ENCODE measurements around the gene TMED8.
"Not testable (repeated sequence)": the region's sequence is repeated elsewhere in the genome, so short reads cannot be mapped to it uniquely, and the experiment has no call there.

The TMED8 gene

GRCh38 chr14:77323571-77323970 lies 53.3 kb downstream of the TMED8 start:
- no peak for DNase-seq (ENCODE audit: low read depth in 3 of 3, low spot score in 1 of 3)

DNA sequence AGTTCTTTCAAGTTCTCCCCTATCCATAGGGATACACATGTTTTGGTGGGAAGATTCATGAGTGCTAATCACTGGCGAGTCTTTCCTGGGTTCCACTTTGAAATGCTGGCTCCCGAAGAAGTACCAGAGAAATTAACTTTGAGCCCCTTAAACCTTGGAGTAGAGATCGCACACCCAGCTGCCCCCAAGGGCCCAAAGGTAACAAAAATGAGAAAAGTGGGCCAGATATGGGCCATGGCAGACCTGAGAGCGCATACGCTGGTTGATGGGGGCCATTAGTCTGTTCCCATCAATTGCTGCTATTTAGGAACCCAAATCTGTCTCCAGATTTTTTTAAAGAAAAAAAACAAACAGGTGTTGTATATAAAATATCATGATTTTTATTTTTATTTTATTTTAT lies 53.9 kb downstream of the TMED8 start:
- no peak for DNase-seq (ENCODE audit: low read depth in 3 of 3, low spot score in 1 of 3)

DNA sequence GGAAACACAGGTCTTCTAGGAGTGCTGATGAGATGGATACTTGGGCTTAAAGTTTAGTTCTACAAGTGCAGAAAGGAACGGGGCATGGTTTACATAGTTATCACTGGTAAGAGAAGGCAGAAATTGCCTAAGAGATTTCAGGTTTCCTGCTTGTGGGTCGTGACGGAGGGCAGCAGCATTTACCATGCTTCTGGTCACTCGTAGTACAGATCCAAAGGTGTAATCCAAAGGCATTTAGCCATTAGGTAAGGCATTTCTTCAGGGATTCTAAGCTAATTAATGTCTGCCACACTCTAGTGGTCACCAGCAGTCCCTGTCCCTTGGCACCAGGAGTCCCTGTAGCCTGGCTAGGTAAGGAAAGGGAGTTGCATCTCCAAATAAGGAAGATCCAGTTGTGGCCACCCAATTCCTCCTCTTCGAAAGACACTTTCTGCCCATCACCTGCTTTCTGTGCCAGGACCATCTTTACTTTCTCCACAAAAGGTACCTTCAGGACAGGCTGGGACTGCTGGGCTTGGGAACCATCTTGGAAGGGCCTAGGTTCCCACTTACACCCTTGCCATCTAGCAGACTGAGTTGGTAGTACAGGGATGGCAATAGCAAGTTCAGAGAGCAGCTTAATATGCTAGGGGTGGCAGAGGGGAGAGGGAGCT lies 54.5 kb downstream of the TMED8 start:
- no peak for DNase-seq (ENCODE audit: low read depth in 3 of 3, low spot score in 1 of 3)

DNA sequence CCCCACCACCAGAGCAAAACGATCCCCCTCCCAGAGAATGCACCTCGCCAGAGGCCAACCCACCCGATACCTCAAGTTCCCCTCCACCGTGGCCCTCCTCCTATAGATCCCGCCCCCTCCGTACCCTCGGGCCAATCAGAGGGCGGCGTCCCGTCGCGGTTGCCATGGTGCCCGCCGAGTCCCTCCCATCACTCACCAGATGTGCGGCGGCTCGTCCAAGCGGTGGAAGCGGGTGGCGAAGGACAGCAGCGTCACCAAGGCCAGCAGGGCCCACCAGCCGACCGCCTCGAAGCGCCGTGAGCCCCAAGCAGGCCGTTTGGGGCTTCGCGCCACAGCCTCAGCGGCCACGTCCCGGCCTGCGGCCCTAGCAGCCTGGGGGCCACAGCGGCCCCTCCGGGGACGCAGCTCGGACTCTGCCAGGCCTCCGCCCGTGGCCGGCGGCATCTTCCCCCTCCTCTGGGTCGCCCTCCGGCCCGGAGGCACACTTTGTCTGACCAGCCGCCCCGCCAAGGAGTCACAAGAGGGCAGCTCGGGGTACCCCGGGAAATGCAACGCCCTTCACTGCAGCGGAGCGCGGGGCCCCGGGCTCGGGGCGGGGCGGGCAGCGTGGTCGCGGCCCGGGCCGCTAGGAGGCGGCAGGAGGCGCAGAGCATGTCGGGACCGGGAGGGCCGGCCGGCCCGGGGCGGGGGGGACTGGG lies 56.5 kb downstream of the TMED8 start, which contains the start of gene POMT2:
Gene POMT2 (minus strand): TSS at position 646 of the 698 bp plus-strand sequence. CDS start 202 bp downstream, at position 444.
- DNase-seq (ENCODE audit: low read depth in 3 of 3, low spot score in 1 of 3): peak; percentile 79 to 89 (median 86)

DNA sequence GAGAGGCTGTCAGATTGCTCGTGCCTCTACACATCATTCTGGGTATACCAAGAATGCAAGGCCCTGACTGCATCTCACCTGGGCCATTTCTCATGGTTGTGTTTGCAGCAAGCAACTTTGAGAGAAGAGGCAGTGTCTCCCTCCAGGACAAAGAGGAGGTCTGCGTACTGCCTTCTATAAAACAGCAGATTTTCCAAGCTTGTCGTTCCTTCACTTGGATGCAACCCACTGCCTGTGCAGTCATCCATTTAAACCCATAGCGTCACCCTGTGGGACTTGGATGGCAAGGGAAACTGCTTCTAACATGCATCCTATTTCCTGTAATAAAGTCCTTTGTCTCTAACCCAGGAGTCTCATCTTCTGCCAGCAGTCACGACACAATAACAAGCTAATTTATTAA lies 57.5 kb downstream of the TMED8 start:
- no peak for DNase-seq (ENCODE audit: low read depth in 3 of 3, low spot score in 1 of 3)

DNA sequence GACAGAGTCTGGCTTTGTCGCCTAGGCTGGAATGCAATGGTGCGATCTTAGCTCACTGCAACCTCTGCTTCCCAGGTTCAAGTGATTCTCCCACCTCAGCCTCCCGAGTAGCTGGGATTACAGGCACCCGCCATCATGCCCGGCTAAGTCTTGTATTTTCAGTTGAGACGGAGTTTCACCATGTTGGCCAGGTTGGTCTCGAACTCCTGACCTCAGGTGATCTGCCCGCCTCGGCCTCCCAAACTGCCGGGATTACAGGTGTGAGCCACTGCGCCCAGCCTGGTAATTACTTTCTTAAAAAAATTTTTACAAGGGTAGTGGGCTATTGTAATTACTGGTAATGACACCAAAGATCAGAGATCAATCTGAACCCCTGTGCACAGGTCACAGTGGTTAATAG lies 58.1 kb downstream of the TMED8 start:
- DNase-seq (ENCODE audit: low read depth in 3 of 3, low spot score in 1 of 3): not testable (repeated sequence)

- no peak for DNase-seq (ENCODE audit: low read depth in 3 of 3, low spot score in 1 of 3)
Measured at GRCh38 chr14:77318006-77318553, 58.8 kb downstream of the TMED8 start.

GRCh38 chr14:77316872-77317301 lies 60.0 kb downstream of the TMED8 start:
- no peak for DNase-seq (ENCODE audit: low read depth in 3 of 3, low spot score in 1 of 3)

DNA sequence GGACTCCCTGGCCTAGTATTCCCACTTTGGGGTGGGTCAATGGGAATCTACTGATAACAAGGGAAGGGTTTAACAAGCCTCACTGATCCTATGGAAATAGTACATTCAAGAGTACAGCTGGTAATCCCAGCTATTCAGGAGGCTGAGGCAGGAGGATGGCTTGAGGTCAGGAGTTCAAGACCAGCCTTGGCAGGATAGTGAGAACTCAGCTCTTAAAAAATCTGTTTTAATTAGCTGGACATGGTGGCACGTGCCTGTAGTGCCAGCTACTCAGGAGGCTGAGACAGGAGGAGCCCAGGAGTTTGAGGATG lies 60.7 kb downstream of the TMED8 start:
- DNase-seq (ENCODE audit: low read depth in 3 of 3, low spot score in 1 of 3): no peak

GRCh38 chr14:77314539-77315457 lies 62.1 kb downstream of the TMED8 start:
- DNase-seq (ENCODE audit: low read depth in 3 of 3, low spot score in 1 of 3): no peak

- no peak for DNase-seq (ENCODE audit: low read depth in 3 of 3, low spot score in 1 of 3)
Measured at GRCh38 chr14:77314043-77314442, 62.9 kb downstream of the TMED8 start.

DNA sequence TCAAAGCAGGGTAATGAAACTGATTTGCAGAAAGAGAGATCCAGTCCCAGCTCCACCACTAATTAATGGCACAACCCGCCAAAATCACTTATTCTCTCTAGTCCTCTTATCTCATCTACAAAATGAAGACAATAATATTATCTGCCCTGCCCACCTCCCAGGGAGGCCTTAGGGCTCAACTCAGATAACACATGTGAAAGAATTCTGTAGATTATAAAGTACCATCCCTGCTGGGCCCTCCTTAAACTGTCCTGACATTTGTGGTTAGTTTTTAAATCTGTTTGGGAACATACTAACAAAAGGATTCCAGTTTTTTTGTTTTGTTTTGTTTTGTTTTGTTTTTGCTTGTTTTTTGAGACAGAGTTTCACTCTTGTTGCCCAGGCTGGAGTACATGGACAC lies 63.5 kb downstream of the TMED8 start:
- no peak for DNase-seq (ENCODE audit: low read depth in 3 of 3, low spot score in 1 of 3)

- DNase-seq (ENCODE audit: low read depth in 3 of 3, low spot score in 1 of 3): no peak
Measured at GRCh38 chr14:77311217-77311616, 65.7 kb downstream of the TMED8 start.

GRCh38 chr14:77310026-77310425 lies 66.9 kb downstream of the TMED8 start:
- DNase-seq (ENCODE audit: low read depth in 3 of 3, low spot score in 1 of 3): no peak

DNA sequence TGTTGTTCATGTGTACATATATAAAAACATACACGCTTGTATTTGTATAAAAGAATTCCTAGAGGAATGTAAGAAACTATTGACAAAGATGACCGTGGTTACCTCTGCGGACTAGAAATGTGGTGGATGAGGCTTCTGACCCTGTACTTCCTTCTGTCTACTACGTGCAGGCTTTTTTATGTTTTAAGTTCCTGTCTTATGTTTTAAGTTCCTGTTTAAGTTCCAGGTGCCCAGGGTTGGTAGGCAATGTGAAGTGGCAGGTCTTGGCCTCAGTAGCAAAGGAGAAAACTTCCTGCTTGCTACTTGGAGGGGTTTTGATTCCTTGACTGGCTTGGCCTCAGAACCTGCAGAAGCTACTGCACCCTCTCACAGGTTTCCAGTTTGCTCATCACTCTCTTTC lies 67.8 kb downstream of the TMED8 start:
- DNase-seq (ENCODE audit: low read depth in 3 of 3, low spot score in 1 of 3): no peak

DNA sequence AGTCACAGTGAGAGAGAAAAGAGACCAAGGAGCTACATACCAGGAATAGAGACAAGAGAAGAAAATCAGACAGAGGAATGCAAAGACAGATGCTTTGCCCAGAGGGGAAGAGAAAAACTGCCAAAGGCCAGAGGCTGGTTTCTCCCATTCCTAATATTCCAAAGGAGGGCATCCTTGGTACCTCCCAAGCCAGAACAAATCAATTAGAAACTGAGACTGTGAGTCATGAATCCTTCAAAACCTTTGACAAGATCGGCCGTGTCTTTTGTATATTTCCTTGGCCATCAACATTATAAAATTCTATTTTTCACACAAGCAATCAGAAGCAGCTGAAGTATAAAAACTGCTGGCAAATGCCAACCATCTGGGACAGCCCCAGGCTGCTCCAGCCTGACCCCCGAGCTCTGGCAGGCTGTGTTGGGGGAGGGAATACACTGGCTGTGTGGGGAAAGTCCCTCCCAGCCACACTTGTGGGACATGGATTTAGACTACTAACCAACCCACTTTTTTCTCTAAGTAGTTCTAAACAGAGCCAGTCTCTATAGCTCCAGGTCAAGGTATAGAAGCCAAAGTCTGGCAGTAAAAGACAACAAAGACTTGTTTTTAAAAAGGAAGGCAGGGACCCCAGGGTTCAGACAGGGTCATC lies 69.9 kb downstream of the TMED8 start:
- DNase-seq (ENCODE audit: low read depth in 3 of 3, low spot score in 1 of 3): no peak

GRCh38 chr14:77306416-77306815 lies 70.5 kb downstream of the TMED8 start:
- no peak for DNase-seq (ENCODE audit: low read depth in 3 of 3, low spot score in 1 of 3)

DNA sequence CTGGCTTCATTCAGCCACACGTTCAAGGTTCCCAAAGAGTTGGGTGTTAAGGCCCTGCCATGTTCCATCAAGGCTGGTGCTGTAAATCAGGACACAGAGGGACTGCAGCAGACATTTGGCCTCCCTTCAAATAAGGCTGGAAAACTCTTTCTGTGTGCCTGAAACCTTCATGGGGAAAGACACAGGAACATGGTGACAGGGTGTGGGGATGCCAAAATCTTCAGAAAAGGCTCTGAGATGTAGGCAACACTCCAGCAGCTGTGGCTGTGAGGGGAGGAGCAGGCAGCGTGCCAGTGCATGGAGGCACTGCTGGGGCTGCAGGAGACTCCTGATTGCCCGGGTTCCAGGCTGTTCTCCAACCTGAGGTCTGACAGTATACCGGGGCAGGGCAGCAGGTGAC lies 71.2 kb downstream of the TMED8 start:
- DNase-seq (ENCODE audit: low read depth in 3 of 3, low spot score in 1 of 3): no peak

- no peak for DNase-seq (ENCODE audit: low read depth in 3 of 3, low spot score in 1 of 3)
Measured at GRCh38 chr14:77303417-77304156, 73.3 kb downstream of the TMED8 start.

- peak in 1 of 3 donors; percentile 9 for DNase-seq (ENCODE audit: low read depth in 3 of 3, low spot score in 1 of 3)
Measured at GRCh38 chr14:77302926-77303325, 74.0 kb downstream of the TMED8 start.
